ENCODE results near the gene BRICD5. TPM values are rescaled to one million over a fixed set of nuclear protein-coding genes. Genes with fewer than 3 reads are reported as not detected.

The BRICD5 gene
- total RNA-seq, 2 donors from 2014 or later: 12.8 to 14.4 TPM

- no peaks in the 10 kb centered on the region for H3K9me3 Mint-ChIP-seq
- DNase-seq (no peak), ATAC-seq (replicated peaks in 1 of 2) (no peak)
- H3K27me3 Mint-ChIP-seq (ENCODE audit: low read depth): no peaks in the 10 kb centered on the region
- H3K36me3 Mint-ChIP-seq (ENCODE audit: insufficient read depth in 2 of 2): no peaks in the 10 kb centered on the region
- no peaks in the 10 kb centered on the region for H3K4me1 Mint-ChIP-seq (ENCODE audit: low read depth)
- H3K4me3 Mint-ChIP-seq: no peak overlapping the region
- H3K27ac Mint-ChIP-seq: no peak overlapping the region
Measured at GRCh38 chr16:2184962-2185361, 25.7 kb downstream of the BRICD5 start.

GRCh38 chr16:2184346-2184745 is 26.3 kb downstream of the BRICD5 start:
- ATAC-seq (replicated peaks in 1 of 2) (peak in 1 of 2 donors; percentile 14), DNase-seq (no peak)
- no peak overlapping the region for H3K27ac Mint-ChIP-seq
- no peaks in the 10 kb centered on the region for H3K27me3 Mint-ChIP-seq (ENCODE audit: low read depth)
- H3K9me3 Mint-ChIP-seq: no peaks in the 10 kb centered on the region
- H3K4me3 Mint-ChIP-seq: no peak overlapping the region
- H3K36me3 Mint-ChIP-seq (ENCODE audit: insufficient read depth in 2 of 2): no peaks in the 10 kb centered on the region
- H3K4me1 Mint-ChIP-seq (ENCODE audit: low read depth): no peaks in the 10 kb centered on the region

GRCh38 chr16:2183671-2184070 is 27.0 kb downstream of the BRICD5 start:
- Mint-ChIP-seq H3K9me3 (no peaks in the 10 kb centered on the region), H3K4me1 (ENCODE audit: low read depth) (no peaks in the 10 kb centered on the region), H3K36me3 (ENCODE audit: insufficient read depth in 2 of 2) (no peaks in the 10 kb centered on the region), H3K27ac (no peak overlapping the region), H3K4me3 (no peak overlapping the region), H3K27me3 (ENCODE audit: low read depth) (no peaks in the 10 kb centered on the region)
- ATAC-seq (replicated peaks in 1 of 2) (no peak), DNase-seq (no peak)

- no peak overlapping the region for H3K27ac Mint-ChIP-seq
- DNase-seq (no peak), ATAC-seq (replicated peaks in 1 of 2) (no peak)
- no peaks in the 10 kb centered on the region for H3K4me1 Mint-ChIP-seq (ENCODE audit: low read depth)
- no peak overlapping the region for H3K4me3 Mint-ChIP-seq
- H3K9me3 Mint-ChIP-seq: no peaks in the 10 kb centered on the region
- H3K36me3 Mint-ChIP-seq (ENCODE audit: insufficient read depth in 2 of 2): no peaks in the 10 kb centered on the region
- no peaks in the 10 kb centered on the region for H3K27me3 Mint-ChIP-seq (ENCODE audit: low read depth)
Measured at GRCh38 chr16:2181952-2182351, 28.7 kb downstream of the BRICD5 start.

- H3K4me1 Mint-ChIP-seq (ENCODE audit: low read depth): no peaks in the 10 kb centered on the region
- H3K4me3 Mint-ChIP-seq: no peak overlapping the region
- H3K27me3 Mint-ChIP-seq (ENCODE audit: low read depth): no peaks in the 10 kb centered on the region
- ATAC-seq (replicated peaks in 1 of 2) (no peak), DNase-seq (no peak)
- H3K27ac Mint-ChIP-seq: no peak overlapping the region
- no peaks in the 10 kb centered on the region for H3K9me3 Mint-ChIP-seq
- no peaks in the 10 kb centered on the region for H3K36me3 Mint-ChIP-seq (ENCODE audit: insufficient read depth in 2 of 2)
Measured at GRCh38 chr16:2180962-2181923, 29.4 kb downstream of the BRICD5 start.

GRCh38 chr16:2180461-2180860 is 30.2 kb downstream of the BRICD5 start:
- Mint-ChIP-seq H3K4me1 (ENCODE audit: low read depth) (no peaks in the 10 kb centered on the region), H3K36me3 (ENCODE audit: insufficient read depth in 2 of 2) (peaks cover 0 to 3% of the 10 kb centered on the region in 2 donors), H3K4me3 (no peak overlapping the region), H3K9me3 (no peaks in the 10 kb centered on the region), H3K27me3 (ENCODE audit: low read depth) (no peaks in the 10 kb centered on the region), H3K27ac (no peak overlapping the region)
- DNase-seq (no peak), ATAC-seq (replicated peaks in 1 of 2) (no peak)

- DNase-seq: no peak
- Mint-ChIP-seq H3K9me3 (no peaks in the 10 kb centered on the region), H3K27ac (no peak overlapping the region), H3K36me3 (ENCODE audit: insufficient read depth in 2 of 2) (peaks cover 0 to 3% of the 10 kb centered on the region in 2 donors), H3K27me3 (ENCODE audit: low read depth) (no peaks in the 10 kb centered on the region), H3K4me3 (no peak overlapping the region), H3K4me1 (ENCODE audit: low read depth) (no peaks in the 10 kb centered on the region)
- no peak for ATAC-seq (replicated peaks in 1 of 2)
Measured at GRCh38 chr16:2179576-2179975, 31.1 kb downstream of the BRICD5 start.

GRCh38 chr16:2179107-2179501 is 31.6 kb downstream of the BRICD5 start:
- Mint-ChIP-seq H3K4me1 (ENCODE audit: low read depth) (no peaks in the 10 kb centered on the region), H3K36me3 (ENCODE audit: insufficient read depth in 2 of 2) (peaks cover 0 to 3% of the 10 kb centered on the region in 2 donors), H3K27ac (no peak overlapping the region), H3K4me3 (no peak overlapping the region), H3K27me3 (ENCODE audit: low read depth) (no peaks in the 10 kb centered on the region), H3K9me3 (no peaks in the 10 kb centered on the region)
- ATAC-seq (replicated peaks in 1 of 2): no peak
- no peak for DNase-seq

- DNase-seq (peak; percentile 36 to 44), ATAC-seq (replicated peaks in 1 of 2) (peak; percentile 51 to 62)
- Mint-ChIP-seq H3K9me3 (no peaks in the 10 kb centered on the region), H3K27me3 (ENCODE audit: low read depth) (no peaks in the 10 kb centered on the region), H3K36me3 (ENCODE audit: insufficient read depth in 2 of 2) (peaks cover 0 to 3% of the 10 kb centered on the region in 2 donors), H3K27ac (no peak overlapping the region), H3K4me3 (no peak overlapping the region), H3K4me1 (ENCODE audit: low read depth) (no peaks in the 10 kb centered on the region)
Measured at GRCh38 chr16:2178321-2179106, 32.1 kb downstream of the BRICD5 start.

- no peaks in the 10 kb centered on the region for H3K4me1 Mint-ChIP-seq (ENCODE audit: low read depth)
- H3K9me3 Mint-ChIP-seq: no peaks in the 10 kb centered on the region
- no peak for ATAC-seq (replicated peaks in 1 of 2)
- no peak for DNase-seq
- no peak overlapping the region for H3K27ac Mint-ChIP-seq
- H3K27me3 Mint-ChIP-seq (ENCODE audit: low read depth): no peaks in the 10 kb centered on the region
- H3K36me3 Mint-ChIP-seq (ENCODE audit: insufficient read depth in 2 of 2): peaks cover 0 to 4% of the 10 kb centered on the region in 2 donors
- no peak overlapping the region for H3K4me3 Mint-ChIP-seq
Measured at GRCh38 chr16:2177561-2177960, 33.1 kb downstream of the BRICD5 start.

GRCh38 chr16:2177101-2177500 is 33.6 kb downstream of the BRICD5 start:
- ATAC-seq (replicated peaks in 1 of 2) (no peak), DNase-seq (no peak)
- peaks cover 0 to 4% of the 10 kb centered on the region in 2 donors for H3K36me3 Mint-ChIP-seq (ENCODE audit: insufficient read depth in 2 of 2)
- H3K4me1 Mint-ChIP-seq (ENCODE audit: low read depth): no peaks in the 10 kb centered on the region
- H3K4me3 Mint-ChIP-seq: no peak overlapping the region
- no peak overlapping the region for H3K27ac Mint-ChIP-seq
- no peaks in the 10 kb centered on the region for H3K9me3 Mint-ChIP-seq
- H3K27me3 Mint-ChIP-seq (ENCODE audit: low read depth): no peaks in the 10 kb centered on the region

GRCh38 chr16:2176047-2176446 is 34.6 kb downstream of the BRICD5 start:
- DNase-seq: no peak
- Mint-ChIP-seq H3K36me3 (ENCODE audit: insufficient read depth in 2 of 2) (peaks cover 0 to 4% of the 10 kb centered on the region in 2 donors), H3K4me3 (no peak overlapping the region), H3K27ac (no peak overlapping the region), H3K4me1 (ENCODE audit: low read depth) (no peaks in the 10 kb centered on the region), H3K9me3 (no peaks in the 10 kb centered on the region), H3K27me3 (ENCODE audit: low read depth) (no peaks in the 10 kb centered on the region)
- no peak for ATAC-seq (replicated peaks in 1 of 2)

- ATAC-seq (replicated peaks in 1 of 2): no peak
- Mint-ChIP-seq H3K9me3 (no peaks in the 10 kb centered on the region), H3K27me3 (ENCODE audit: low read depth) (no peaks in the 10 kb centered on the region), H3K4me3 (no peak overlapping the region), H3K36me3 (ENCODE audit: insufficient read depth in 2 of 2) (peaks cover 0 to 4% of the 10 kb centered on the region in 2 donors), H3K4me1 (ENCODE audit: low read depth) (no peaks in the 10 kb centered on the region), H3K27ac (no peak overlapping the region)
- no peak for DNase-seq
Measured at GRCh38 chr16:2175454-2175853, 35.2 kb downstream of the BRICD5 start.

Measured in activated T-cell treated with anti-CD3 and anti-CD28 coated beads, Interleukin-2, amount 50 U/mL, for 72 hours (primary cell).